Left lobe of liver (tissue), 2 donors: Measurements from ENCODE around the gene CST7. TPM values are rescaled to one million over a fixed set of nuclear protein-coding genes. Genes with fewer than 3 reads are reported as not detected.
A peak's percentile ranks its signal among the peaks of the same experiment; 100 is the strongest.
"Not testable (repeated sequence)": the region's sequence is repeated elsewhere in the genome, so short reads cannot be mapped to it uniquely, and the experiment has no call there.

ENCODE experiments used
- ATAC-seq: fragments of 200-7000 bp; cut with Tn5 transposase; one replicate; pipeline ENCODE4 v1.9.1; 2020; ENCODE audit warnings: mild to moderate bottlenecking, moderate library complexity
- DNase-seq: peaks from one replicate; pipeline ENCODE4 v3.0.0-alpha.2; 2020; ENCODE audit warnings: low spot score
- total RNA-seq: library from RNA; stranded (reverse); gene quantifications from one replicate; pipeline ENCODE4 v1.2.1, GENCODE V29; 2021
- donor health status: DM: no; HTN: no; CAD: no; lungs with moderate emphysema.
- donor health status: DM: no; HTN: yes; CAD: no.

The CST7 gene
- total RNA-seq, 1 donor from 2014 or later, result 0.38 TPM

DNA sequence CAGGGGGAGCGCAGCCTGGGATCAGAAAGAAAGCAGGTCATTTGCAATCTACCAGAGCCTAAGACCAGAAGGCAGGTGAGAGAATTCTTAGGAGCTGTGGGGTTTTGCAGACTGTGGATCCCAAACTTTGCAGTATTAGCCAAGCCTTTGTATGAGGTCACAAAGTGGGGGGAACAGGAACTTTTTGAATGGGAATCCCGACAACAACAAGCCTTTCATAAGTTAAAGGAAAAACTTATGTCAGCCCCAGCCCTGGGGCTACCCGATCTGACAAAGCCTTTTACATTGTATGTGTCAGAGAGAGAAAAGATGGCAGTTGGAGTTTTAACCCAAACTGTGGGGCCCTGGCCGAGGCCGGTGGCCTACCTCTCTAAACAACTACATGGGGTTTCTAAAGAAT, 19.8 kb upstream of the CST7 start:
- not testable (repeated sequence) for ATAC-seq, DNase-seq

DNA sequence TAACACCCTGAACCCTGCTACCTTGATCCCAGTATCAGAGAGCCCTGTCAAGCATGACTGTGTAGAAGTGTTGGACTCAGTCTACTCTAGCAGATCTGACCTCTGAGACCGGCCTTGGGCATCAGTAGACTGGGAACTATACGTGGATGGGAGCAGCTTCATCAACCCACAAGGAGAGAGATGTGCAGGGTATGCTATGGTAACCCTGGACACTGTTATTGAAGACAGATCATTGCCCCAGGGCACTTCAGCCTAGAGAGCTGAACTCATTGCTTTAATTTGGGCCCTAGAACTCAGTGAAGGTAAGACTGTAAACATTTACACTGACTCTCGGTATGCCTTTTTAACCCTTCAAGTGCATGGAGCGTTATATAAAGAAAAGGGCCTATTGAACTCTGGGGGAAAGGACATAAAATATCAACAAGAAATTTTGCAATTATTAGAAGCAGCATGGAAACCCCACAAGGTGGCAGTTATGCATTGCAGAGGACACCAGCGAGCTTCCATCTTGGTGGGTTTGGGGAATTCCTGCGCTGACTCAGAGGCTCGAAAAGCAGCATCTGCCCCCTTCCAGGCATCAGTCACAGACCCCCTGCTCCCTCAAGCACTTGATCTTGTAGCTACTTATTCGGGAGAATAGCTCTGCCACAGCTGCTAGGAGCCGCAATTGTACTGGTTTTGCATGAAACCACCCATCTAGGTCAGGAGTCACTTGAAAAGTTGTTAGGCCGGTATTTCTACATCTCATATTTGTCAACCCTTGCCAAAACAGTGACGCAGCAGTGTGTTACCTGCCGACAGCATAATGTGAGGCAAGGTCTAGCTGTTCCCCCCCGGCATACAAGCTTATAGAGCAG, 19.0 kb upstream of the CST7 start:
- DNase-seq (peak; percentile 74), ATAC-seq (peak; percentile 70)

DNA sequence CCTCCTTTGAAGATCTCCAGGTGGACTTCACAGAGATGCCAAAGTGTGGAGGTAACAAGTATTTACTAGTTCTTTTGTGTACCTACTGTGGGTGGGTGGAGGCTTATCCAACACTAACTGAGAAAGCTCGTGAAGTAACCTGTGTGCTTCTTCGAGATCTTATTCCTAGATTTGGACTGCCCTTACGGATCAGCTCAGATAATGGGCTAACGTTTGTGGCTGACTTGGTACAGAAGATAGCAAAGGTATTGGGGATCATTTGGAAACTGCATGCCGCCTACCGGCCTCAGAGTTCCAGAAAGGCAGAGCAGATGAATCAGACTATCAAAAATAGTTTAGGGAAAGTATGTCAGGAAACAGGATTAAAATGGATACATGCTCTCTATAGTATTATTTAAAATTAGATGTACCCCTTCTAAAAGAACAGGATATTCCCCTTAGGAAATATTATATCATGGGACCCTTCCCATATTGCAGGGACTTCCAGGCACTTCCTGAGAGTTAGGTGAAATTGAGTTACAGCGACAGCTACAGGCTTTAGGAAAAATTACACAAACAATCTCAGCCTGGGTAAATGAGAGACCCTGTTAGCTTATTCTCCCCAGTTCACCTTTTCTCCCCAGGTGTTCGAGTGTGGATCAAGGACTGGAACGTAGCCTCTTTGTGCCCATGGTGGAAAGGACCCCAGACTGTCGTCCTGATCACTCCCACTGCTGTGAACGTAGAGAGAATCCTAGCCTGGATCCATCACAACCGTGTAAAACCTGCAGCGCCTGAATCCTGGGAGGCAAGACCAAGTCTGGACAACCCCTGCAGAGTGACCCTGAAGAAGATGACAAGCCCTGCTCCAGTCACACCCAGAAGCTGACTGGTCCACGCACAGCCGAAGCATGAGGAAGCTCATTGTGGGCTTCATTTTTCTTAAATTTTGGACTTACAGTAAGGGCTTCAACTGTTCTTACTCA, 18.1 kb upstream of the CST7 start:
- not testable (repeated sequence) for DNase-seq, ATAC-seq

DNA sequence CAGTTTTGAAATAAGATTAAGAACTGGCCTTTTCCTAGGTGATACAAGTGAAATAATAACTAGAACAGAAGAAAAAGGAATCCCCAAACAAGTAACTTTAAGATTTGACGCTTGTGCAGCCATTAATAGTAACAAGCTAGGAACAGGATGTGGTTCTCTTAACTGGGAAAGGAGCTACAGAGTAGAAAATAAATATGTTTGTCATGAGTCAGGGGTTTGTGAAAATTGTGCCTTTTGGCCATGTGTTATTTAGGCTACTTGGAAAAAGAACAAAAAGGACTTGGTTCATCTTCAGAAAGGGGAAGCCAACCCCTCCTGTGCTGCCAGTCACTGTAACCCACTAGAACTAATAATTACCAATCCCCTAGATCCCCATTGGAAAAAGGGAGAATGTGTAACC, 17.2 kb upstream of the CST7 start:
- DNase-seq, result not testable (repeated sequence)

DNA sequence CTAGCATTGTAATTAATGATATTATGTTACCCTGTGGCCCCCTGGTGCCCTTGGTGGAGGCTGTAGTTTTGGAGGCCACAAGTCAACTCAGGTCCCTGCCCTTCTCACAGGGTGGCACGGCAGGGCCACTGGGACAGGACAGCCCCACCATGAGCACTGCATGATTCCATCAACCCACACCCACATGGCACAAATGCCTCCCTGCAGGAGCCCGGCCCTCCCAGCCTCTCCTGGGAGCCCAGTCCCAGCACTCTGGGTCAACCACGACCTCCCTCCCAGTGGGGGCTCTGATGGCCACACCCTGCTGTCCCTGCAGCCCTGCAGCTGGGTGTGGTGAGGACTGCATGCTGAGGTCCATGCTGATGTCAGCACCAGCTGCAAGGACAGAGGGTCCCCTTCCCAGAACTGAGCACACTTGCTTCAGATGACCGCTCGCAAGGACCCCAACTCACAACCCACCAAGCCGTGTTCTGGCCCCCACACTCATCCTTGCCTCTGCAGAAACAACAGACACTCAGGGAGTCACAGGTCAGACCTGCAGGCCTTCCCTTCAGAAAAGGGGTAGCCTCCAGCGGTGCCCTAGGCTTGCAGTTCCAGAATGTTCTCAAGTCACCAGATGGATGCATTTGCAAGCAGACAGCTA, 15.7 kb upstream of the CST7 start:
- DNase-seq (no peak), ATAC-seq (no peak)

More for the DNA sequence above, 17.2 kb upstream of the CST7 start:
- not testable (repeated sequence) for ATAC-seq

DNA sequence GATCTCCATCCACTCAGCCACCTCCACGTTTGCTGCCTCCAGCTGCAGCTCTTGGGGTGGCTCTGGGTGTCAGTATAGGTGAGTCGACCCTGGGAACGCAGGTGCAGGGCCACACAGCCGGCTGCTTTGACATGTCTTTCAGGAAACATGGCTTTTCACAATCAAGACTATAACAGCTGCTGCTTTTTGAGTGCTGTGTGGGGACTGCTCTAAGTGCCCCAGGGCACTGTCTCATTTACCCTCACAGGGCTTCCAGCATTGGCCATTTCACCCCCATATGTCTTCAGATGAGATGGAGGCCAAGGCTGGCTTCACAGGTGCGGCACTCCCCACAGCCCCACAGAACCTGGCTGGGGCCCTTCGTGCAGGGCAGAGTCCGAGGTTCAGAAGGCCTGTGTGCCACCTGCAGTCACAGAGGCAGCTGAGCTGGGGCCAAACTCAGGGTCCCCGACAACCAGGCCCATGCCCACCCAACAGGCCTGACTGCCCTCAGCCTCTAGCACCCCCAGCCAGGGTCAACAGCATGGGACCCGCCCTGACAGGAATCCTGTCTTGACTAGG, 14.9 kb upstream of the CST7 start:
- ATAC-seq (peak; percentile 85), DNase-seq (peak; percentile 56)

DNA sequence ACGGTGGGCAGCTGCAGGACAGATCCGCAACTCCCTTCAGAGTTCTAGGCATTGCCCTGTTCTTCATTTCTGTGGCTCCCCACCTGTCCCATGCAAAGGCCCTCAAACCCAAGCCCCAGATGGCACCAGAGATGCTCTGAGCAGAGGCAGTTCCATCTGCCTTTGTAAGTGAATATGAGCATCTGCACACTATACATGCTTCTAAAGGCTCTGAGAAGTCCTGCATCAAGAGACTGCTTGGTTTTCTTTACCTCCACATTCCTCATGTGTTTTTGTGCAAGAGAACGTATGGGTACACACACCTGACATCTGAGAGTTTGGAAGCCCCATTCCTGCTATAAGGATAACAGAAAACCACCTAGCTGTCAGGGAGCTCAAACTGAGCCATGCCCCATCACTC, 14.4 kb upstream of the CST7 start:
- DNase-seq (no peak), ATAC-seq (no peak)

DNA sequence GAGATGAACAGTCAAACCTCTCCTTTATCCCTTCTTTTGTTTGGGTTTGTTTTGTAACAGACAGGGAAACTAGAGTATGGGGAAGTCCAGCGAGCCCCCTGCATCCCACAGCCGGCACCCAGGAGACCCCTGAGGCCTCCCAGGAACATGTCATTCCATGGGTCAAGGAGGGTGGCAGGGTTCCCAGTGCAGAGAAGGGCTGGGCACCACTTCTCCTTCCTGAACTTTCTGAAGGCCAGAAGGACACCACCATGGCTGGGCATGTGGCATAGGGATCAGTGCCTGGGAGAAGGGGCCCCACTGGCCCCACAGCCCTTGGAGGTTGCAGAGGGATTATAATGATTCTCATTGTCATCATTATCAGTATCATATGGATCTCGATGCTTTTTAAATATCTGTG, 13.9 kb upstream of the CST7 start:
- no peak for ATAC-seq

DNA sequence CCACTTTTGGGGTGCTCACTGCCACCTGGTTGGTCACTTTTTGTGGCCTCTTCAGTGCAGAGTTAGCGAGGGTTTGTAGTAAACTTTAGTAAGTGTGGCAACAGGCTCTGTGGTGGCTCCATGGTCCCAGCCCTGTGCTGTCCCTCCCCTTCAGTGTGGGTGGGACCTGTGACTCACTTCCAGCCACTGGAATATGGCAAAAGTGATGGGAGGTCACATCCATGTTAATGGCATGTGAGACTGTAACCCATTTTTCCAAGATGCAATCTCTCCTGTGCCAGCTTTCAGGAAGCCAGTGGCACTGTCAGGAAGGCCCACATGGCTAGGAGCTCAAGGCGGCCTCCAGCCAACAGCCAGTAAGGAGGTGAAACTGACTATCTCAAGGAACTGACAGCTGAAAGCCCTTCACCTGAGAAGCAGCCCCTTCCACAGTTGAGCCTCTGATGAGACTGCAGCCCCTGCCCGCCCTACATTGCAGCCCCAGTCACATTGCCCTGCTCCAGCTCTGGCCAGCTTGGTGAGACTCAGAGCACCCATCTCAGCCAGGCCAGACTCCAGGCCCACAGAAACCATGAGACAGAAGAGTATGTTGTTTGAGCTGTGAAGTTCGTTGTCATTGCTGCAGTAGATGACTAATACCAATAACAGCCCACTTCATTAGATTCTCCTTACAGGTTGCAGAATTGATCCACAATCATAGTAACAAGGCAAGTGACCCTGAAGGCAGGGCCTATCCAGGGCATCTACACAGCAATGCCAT, 13.1 kb upstream of the CST7 start:
- no peak for DNase-seq
- ATAC-seq, result no peak

More for the DNA sequence above, 13.9 kb upstream of the CST7 start:
- DNase-seq, result no peak

DNA sequence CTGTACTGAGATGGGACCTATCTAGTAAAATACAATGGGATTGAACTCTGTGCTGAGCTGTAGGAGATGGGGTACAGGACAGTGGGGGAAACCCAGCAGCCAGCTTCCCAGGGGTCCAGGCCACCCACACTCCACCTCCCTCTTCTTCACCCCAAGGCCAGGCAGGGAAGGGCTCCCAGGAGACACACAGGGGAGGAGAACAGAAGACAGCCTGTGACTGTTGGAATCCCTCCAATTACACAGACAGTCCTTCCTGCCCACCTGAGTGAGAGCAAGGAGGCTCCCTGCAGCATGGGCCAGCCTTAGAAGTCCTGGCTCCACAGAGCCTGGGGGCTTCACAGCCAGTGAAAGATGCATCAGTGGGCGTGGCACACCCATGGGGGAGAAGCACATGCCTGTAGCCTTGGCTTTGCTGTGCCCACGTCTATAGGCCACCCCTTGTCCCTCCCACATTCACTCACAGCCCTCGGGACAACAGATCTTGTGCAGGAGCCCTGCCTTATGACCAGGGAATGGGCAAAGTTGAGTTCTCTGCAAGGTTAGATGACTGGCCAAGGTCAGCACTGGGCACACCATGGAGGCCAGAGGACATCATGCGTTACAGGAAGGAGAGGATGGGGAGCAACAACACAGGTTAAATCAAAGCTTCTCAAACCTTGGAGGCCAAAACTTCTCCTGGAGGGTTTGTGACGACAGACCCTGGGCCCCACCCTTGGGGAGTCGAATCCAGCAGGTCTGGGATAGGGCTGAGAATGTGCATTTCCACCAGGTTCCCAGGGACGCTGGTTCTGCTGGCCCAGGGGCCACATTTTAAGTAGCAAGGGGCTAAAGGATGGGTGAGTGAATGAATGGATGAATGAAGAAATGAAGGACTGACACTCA, 12.3 kb upstream of the CST7 start:
- no peak for DNase-seq
- ATAC-seq, result no peak

DNA sequence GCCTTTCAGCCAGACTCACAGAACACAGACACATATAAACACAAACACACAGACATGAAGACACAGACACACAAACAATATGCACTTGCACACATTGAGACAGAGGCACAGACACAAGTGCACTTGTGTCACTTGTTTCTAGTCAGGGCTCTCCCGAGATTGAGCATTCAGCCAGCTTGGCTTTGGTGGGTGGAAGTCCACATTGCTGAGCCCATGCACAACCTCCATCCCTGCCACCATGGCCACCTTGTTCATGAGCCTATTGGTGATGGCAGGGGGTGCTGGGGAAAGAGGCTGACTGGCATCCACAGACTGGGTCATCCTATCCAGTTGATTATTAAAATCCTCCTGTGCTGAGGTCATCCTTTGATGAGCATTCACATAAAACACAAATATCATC, 11.5 kb upstream of the CST7 start:
- DNase-seq, result no peak
- ATAC-seq, result no peak

DNA sequence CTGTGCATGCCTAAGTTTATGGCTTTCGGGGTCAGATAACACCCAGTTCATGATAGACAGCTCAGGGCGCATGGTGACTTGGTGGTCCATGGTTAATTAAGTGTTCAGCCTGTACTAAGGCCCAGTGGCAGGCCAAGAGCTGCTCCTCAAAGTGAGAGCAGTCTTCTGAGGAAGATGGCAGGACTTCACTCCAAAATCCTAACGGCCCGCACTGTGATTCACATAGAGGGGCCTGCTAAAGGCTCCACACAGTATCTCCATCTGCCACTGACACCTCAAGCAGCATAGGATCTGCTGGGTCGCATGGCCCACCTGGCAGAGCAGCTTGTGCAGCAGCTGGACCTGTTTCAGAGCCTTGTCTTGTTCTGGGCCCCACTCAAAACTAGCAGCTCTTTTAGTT, 10.6 kb upstream of the CST7 start:
- no peak for DNase-seq
- ATAC-seq, result no peak

DNA sequence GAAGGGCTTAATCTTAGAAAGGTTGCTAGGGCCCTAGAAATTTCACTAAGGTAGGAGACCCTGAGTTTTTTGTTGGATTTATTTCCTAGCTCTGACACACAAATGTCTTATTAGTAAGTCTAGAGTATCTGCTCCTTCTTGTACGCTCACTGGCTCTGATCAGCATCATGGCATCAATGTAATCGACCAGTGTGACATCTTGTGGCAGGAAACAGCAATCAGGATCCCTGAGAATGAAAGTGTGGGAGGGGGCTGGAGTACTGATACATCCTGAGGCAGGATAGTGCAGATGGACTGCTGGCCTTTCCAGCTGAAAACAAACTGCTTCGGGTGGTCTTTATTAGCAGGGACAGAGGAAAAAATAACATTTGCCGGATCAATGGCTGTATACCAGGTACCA, 10.0 kb upstream of the CST7 start:
- ATAC-seq, result no peak

DNA sequence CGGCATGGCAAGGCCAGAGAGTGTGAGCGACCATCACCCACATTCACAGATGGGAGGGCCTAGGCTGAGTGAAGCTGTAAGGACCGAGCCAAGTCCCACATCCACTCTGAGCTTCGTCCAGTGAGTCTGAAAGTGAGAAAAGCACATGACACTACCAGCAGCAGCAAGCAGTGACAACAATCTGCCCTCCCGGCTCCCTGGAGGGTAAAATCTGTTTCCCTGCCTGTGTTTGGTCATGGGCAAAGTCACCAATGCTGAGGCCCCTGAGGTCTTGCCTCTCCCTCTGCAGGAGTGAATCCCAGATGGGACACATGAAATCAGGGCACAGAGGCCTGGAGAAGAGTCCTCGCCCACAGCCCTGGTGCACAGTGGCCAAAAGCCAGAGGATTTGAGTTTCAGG, 6.4 kb upstream of the CST7 start:
- DNase-seq (no peak), ATAC-seq (no peak)

More for the DNA sequence above, 10.0 kb upstream of the CST7 start:
- no peak for DNase-seq

DNA sequence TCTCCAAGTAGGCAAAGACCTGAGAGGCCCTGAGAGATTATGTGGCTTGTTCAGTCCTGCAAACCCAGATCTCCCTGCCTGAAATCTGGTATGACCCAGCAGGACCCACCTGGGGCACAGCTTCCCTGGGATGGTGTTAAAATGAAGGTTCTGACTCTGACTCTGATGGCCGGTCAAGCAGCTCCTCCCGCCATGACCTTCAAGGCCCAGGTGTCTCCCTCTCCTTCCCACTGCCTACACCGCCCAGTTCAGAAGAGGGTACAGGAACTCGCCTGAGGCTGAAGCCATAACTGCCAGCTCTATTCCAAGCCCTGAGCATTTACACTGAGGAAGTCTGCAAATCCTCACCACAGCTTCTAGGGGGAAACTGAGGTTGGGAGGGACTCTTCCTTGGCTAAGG, 5.9 kb upstream of the CST7 start:
- DNase-seq (no peak), ATAC-seq (no peak)

DNA sequence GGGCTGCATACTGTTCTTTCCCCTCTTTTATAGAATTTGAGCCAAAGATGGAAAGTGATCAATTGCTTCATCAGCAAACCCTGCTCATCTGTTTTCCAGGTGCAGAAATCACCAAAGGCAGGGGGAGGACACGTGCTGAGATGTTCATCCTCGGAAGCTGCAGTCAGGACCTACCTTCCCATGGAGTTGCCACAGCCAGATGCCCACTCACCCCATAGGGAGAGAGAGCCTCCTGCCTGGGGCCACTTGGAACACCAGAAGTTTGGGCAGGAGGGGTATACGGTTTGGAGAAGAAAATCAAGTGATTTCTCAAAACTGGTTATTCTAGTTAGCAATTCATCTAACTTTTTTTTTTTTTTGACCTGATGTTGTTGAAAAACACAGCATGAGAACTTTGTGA, 5.3 kb upstream of the CST7 start:
- no peak for DNase-seq
- no peak for ATAC-seq

DNA sequence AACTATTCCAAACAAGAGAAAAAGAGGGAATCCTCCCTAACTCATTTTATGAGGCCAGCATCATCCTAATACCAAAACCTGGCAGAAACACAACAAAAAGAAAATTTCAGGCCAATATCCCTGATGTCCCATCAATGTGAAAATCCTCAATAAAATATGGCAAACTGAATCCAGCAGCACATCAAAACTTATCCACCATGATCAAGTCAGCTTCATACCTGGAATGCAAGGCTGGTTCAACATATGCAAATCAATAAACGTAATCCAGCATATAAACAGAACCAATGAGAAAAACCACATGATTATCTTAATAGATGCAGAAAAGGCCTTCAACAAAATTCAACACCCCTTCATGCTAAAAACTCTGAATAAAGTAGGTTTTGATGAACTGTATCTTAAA, 2.7 kb upstream of the CST7 start:
- DNase-seq, ATAC-seq: not testable (repeated sequence)

DNA sequence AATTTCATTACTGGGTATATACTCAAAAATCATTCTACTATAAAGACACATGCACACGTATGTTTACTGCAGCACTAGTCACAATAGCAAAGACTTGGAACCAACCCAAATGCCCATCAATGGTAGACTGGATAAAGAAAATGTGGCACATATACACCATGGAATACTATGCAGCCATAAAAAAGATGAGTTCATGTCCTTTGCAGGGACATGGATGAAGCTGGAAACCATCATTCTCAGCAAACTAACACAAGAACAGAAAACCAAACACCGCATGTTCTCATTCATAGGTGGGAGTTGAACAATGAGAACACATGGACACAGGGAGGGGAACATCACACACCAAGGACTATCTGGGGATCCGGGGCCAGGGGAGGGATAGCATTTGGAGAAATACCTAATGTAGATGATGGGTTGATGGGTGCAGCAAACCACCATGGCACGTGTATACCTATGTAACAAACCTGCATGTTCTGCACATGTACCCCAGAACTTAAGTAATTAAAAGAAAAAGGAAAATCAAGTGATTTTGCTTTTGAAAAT, 602 bp upstream of the CST7 start:
- not testable (repeated sequence) for ATAC-seq, DNase-seq

DNA sequence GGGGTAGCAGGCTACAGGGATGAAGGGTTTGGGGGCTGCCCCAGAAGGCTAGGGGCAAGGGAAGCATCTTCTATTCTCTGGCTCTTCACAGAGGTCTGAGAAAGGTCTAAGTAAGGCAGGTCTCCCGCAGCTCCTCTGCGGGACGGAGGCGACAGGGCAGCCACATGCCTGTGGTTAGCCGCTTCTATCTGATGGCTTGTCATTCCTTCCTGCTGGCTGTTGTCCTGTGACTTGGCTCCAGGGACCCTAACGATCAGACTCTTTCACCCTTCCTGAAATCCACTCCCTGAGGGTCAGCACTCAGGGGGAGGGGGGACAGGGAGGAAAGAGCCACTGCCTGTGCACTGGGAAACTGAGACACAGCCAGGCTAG, 673 bp downstream of the CST7 start:
- peak; percentile 43 for DNase-seq
- no peak for ATAC-seq
